CD4-positive, alpha-beta T cell treated with Interleukin-4 for 4 hours (primary cell): ENCODE results near the gene UCN3.
"Not testable (repeated sequence)": the region's sequence is repeated elsewhere in the genome, so short reads cannot be mapped to it uniquely, and the experiment has no call there.

Experiments used
- DNase-seq: peaks from one replicate; pipeline ENCODE4 v3.0.0-alpha.2; 2020

Gene UCN3

GRCh38 chr10:5369362-5370158 is 4.8 kb downstream of the UCN3 start:
- DNase-seq: no peak

- DNase-seq: no peak
These were observed 6.0 kb downstream of the UCN3 start for GRCh38 chr10:5370493-5371352.

- no peak for DNase-seq
These were observed 8.5 kb downstream of the UCN3 start for GRCh38 chr10:5373307-5373706.

- DNase-seq: no peak
These were observed 9.3 kb downstream of the UCN3 start for GRCh38 chr10:5373891-5374611.

- DNase-seq: no peak
These were observed 11.7 kb downstream of the UCN3 start for GRCh38 chr10:5376450-5376849.

- not testable (repeated sequence) for DNase-seq
These were observed 14.4 kb downstream of the UCN3 start for GRCh38 chr10:5379202-5379601.

GRCh38 chr10:5380395-5380794 is 15.6 kb downstream of the UCN3 start:
- DNase-seq: not testable (repeated sequence)

- no peak for DNase-seq
These were observed 16.4 kb downstream of the UCN3 start for GRCh38 chr10:5381187-5381586.

GRCh38 chr10:5385224-5385623 is 20.5 kb downstream of the UCN3 start:
- no peak for DNase-seq

GRCh38 chr10:5387169-5387568 is 22.4 kb downstream of the UCN3 start:
- no peak for DNase-seq

GRCh38 chr10:5390607-5391205 is 25.9 kb downstream of the UCN3 start:
- no peak for DNase-seq

GRCh38 chr10:5391790-5392189 is 27.0 kb downstream of the UCN3 start:
- no peak for DNase-seq

GRCh38 chr10:5393529-5393928 is 28.8 kb downstream of the UCN3 start:
- DNase-seq: no peak

GRCh38 chr10:5395168-5395567 is 30.4 kb downstream of the UCN3 start:
- no peak for DNase-seq

GRCh38 chr10:5396556-5397300 is 32.0 kb downstream of the UCN3 start:
- DNase-seq: no peak

GRCh38 chr10:5399332-5399731 is 34.6 kb downstream of the UCN3 start:
- no peak for DNase-seq

GRCh38 chr10:5400468-5401240 is 35.9 kb downstream of the UCN3 start:
- no peak for DNase-seq

- DNase-seq: no peak
These were observed 38.0 kb downstream of the UCN3 start for GRCh38 chr10:5402798-5403197.

- no peak for DNase-seq
These were observed 39.7 kb downstream of the UCN3 start, which contains the start of gene TUBAL3 for GRCh38 chr10:5404208-5405041. Gene TUBAL3, minus strand, starts transcription at chr10:5404828. Its CDS starts 36 bp downstream, at chr10:5404792.

GRCh38 chr10:5406918-5407317 is 42.2 kb downstream of the UCN3 start:
- DNase-seq: no peak
